ENCODE data around the gene TAX1BP1.

Gene TAX1BP1

GRCh38 chr7:27822245-27822644 lies 82.3 kb downstream of the TAX1BP1 start:
- POLR2A ChIA-PET: no interaction called here
- CTCF ChIA-PET: no interaction called here

GRCh38 chr7:27825891-27826290 lies 85.9 kb downstream of the TAX1BP1 start:
- ChIA-PET CTCF (interaction anchor here (1.4 to 1.6 kb wide), 2 partner anchors 49 to 194 kb away, joined by 4 read pairs; no protein-coding TSS in a partner anchor), POLR2A (no interaction called here)
- TF ChIP-seq, protein P1, sequence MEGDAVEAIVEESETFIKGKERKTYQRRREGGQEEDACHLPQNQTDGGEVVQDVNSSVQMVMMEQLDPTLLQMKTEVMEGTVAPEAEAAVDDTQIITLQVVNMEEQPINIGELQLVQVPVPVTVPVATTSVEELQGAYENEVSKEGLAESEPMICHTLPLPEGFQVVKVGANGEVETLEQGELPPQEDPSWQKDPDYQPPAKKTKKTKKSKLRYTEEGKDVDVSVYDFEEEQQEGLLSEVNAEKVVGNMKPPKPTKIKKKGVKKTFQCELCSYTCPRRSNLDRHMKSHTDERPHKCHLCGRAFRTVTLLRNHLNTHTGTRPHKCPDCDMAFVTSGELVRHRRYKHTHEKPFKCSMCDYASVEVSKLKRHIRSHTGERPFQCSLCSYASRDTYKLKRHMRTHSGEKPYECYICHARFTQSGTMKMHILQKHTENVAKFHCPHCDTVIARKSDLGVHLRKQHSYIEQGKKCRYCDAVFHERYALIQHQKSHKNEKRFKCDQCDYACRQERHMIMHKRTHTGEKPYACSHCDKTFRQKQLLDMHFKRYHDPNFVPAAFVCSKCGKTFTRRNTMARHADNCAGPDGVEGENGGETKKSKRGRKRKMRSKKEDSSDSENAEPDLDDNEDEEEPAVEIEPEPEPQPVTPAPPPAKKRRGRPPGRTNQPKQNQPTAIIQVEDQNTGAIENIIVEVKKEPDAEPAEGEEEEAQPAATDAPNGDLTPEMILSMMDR (IDR thresholded peaks at IDR 0.05; ENCODE audit: insufficient read depth, low read length, missing control alignments): no peak
- DNase-seq (ENCODE audit: low read depth, low spot score): no peak
- H3K4me3 ChIP-seq (ENCODE audit: low read depth, low read length): no peak overlapping the region

More at GRCh38 chr7:27822245-27822644, 82.3 kb downstream of the TAX1BP1 start:
- no peak overlapping the region for H3K4me3 ChIP-seq (ENCODE audit: low read depth, low read length)
- no peak for DNase-seq (ENCODE audit: low read depth, low spot score)
- TF ChIP-seq, protein P1 (IDR thresholded peaks at IDR 0.05; ENCODE audit: insufficient read depth, low read length, missing control alignments): no peak

DNA sequence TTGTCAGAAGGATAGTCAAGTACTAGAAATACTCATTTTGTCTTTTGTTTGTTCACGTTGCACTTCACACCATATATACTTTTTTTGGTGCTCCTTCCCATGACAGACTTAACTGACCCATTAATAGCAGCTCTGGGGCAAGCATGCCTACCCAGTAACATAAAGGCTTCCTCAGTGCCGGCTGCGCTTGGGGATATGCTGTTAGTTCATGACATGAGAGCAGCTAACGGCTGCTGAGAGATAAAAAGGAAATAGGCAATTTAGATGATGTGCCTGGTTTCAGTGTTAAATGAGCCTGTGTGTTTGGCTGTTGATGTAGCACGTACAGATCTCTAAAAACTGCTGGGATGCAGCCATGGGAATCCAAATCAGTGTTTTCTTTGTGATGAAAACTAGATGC lies 86.4 kb downstream of the TAX1BP1 start:
- TF ChIP-seq, protein P1 (IDR thresholded peaks at IDR 0.05; ENCODE audit: insufficient read depth, low read length, missing control alignments): no peak
- ChIA-PET POLR2A (no interaction called here), CTCF (interaction anchor here (1.4 kb wide), 1 partner anchor 194 kb away, joined by 4 read pairs; no protein-coding TSS in a partner anchor)
- no peak overlapping the region for H3K4me3 ChIP-seq (ENCODE audit: low read depth, low read length)
- DNase-seq (ENCODE audit: low read depth, low spot score): no peak

- TF ChIP-seq, protein P1 (IDR thresholded peaks at IDR 0.05; ENCODE audit: insufficient read depth, low read length, missing control alignments): no peak
- ChIA-PET POLR2A (no interaction called here), CTCF (interaction anchor here (1.7 kb wide), 1 partner anchor 85 kb away, joined by 3 read pairs; no protein-coding TSS in a partner anchor)
- no peak overlapping the region for H3K4me3 ChIP-seq (ENCODE audit: low read depth, low read length)
- DNase-seq (ENCODE audit: low read depth, low spot score): no peak
These were observed 94.4 kb downstream of the TAX1BP1 start for GRCh38 chr7:27834179-27834921.

DNA sequence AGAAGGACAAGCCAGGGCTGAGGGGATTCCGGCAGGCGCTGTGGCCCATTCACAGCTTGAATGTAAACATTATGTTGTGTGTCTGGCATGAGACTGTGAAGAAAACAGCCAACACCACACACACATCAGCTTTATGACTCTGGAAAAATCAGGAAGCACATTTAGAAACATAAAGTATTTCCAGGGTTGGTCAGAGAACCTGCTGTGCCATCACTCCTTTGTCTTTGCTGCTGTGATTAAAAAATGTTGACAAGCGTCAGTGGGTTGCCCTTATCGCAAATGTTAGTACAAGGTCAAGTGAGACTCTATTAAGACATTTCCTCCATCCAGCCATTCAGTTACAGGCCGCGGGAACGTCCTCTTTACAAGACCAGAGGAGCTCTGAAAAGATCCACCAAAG lies 95.4 kb downstream of the TAX1BP1 start:
- no peak for DNase-seq (ENCODE audit: low read depth, low spot score)
- ChIA-PET POLR2A (no interaction called here), CTCF (interaction anchor here (0.8 to 1.7 kb wide), 2 partner anchors 84 to 243 kb away, joined by 3 read pairs; no protein-coding TSS in a partner anchor)
- H3K4me3 ChIP-seq (ENCODE audit: low read depth, low read length): no peak overlapping the region
- TF ChIP-seq, protein P1 (IDR thresholded peaks at IDR 0.05; ENCODE audit: insufficient read depth, low read length, missing control alignments): no peak

DNA sequence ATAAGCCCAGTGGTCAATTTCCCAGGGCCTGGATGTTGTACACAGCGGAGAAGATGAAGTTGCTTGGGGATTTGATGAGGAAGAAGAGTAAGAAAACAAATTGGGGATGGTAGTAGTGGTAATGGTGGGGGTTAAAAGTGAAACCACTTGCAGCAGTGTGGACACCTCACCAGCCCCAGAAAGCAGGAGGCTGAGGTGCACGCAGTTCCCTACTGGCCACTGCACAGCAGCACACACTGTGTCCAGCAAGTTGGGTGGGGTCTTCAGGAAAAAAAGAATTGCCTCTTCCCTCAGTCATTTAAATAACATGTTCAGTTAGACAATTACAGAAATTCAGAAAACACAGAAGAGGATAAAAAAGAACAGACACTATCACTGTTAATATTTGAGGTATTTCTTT lies 96.6 kb downstream of the TAX1BP1 start:
- DNase-seq (ENCODE audit: low read depth, low spot score): no peak
- TF ChIP-seq, protein P1 (IDR thresholded peaks at IDR 0.05; ENCODE audit: insufficient read depth, low read length, missing control alignments): no peak
- no peak overlapping the region for H3K4me3 ChIP-seq (ENCODE audit: low read depth, low read length)
- POLR2A ChIA-PET: no interaction called here
- CTCF ChIA-PET: no interaction called here
